NCI-H2107 treated with DMSO at 0.1 percent for 48 hours (cell line): ENCODE measurements around the gene CREB3L1.

ENCODE experiments used
- DNase-seq: peaks from one replicate; lab custom pipeline; 2025; ENCODE audit not compliant: unreplicated experiment; lab: John Stamatoyannopoulos, UW

The CREB3L1 gene

DNA sequence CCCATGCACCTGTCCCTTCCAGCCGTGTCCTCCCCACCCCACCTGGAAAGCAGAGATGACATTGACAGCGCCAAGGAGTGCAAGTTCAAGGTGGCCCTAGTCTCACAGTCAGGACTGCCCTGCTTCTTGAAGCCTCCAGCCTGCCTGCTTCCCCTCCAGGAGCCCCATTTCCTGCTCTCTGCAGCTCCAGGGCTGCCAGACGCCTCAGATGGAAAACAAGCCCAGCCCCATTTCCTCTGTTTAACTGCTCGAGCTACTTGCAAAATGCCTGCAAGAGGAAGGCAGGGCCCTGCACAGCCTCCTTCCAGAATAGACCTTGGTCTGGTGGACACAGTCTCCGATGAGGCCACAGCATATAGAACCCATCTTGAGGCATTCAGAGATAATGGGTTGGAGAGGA lies 64.8 kb downstream of the CREB3L1 start:
- DNase-seq: no peak

DNA sequence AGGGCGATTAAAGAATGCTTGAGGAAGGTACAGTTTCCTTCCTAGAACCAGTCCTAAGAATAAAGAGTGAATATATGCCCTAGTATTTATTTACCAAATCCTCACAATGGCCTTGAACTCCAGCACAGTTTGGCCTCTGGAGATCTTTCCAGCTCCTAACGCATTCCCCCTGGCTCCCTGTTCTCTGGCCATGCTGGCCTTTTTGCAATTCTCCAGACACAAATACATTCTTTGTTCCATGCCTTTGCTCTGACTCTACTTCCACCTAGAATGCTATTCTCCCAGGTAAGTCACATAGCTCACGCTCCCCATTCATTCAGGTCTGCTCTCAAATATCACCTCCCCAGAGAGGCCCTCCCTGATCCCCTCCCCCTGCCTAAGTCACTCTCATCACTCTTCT lies 66.1 kb downstream of the CREB3L1 start:
- no peak for DNase-seq

DNA sequence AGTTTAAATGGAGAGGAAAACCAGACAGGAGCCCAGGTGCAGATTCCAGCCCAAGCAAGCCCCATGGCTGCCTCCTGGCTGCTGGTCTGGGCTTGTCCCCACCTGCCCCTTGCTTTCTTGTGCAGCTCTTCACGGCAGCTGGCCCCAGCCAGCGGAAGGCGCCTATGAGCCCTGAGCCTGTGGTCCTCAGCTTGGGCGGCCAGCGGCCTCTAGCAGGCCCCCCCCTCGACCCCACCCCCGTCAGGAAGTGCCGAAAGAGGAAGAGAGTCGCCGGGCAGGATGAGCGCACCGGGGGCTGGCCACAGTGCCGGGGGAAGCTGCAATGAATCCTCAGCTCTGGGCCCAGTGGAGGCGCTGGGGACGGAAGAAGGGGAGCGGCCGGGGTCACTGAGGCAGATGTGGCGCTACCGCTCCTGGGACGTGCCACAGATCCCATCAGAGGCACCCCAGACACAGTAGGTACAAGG lies 67.7 kb downstream of the CREB3L1 start:
- peak; percentile 66 for DNase-seq

DNA sequence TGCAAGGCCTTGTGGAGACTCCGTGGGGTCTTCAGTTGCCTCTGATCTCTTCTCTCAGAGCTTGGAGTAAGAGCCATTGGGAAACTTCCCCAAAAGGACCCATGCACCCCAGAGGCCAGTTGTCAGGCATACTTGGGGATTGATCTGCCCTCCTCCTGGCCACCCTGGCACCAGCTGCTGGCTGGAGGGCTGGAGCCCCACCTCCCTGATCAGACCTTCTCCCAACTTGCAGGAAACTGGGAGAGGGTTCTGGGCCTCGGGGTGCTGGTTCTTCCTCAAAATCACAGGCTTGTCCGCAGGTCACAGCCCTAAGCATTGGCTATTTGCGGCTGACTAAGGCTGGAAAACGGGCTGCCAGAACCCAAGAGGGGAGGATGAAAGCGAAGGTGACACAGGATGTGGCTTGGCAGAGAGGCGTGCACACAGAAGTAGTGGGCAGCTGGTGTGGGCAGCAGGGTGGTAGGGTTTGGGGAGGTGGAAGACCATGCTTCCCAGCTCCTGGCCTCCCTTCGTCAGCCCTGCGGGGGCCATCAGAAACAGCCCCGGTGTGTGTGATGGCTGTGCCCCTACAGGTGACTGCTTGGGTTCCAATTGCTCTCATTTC lies 68.5 kb downstream of the CREB3L1 start:
- DNase-seq: no peak

DNA sequence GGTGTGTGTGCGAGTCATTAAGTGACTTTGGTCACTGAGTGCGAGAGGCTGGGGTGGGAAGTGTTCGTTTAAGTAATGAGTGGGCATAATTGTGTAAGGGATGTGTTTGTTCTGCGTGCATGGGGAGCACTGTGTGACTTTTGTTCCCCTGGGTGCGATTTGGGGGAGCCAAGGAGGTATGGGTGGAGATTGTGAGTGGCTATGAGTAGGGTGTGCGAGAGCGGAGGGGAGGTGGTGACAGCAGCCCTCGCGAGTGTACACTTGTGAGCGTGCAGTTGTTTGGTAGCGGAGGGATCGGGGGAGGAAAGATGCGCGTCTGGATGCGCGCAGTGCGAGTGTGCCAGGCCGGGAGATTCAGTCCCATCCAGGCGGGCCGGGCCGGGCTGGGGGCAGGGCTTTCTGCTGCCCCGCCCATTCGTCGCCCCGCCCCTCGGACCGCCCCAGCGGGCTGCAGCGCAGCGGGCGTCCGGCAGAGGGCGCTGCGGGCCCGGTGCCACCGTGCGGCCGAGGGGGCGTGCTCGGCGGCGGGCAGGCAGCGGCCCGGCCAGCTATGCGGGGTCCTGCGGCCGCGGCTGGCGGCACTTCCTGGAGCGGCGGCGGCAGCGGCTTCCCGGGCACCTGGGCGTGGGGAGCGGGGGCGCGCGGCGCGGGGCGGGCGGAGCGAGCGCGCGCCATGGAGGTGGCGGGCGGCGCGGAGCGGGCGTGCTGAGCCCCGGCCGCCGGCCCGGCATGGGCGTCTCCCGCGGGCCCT lies 69.6 kb downstream of the CREB3L1 start, which contains the start of gene DGKZ:
Gene DGKZ, plus strand, starts transcription at position 578 of the 751 bp plus-strand sequence. CDS start 197 bp downstream, outside the sequence.
- DNase-seq: no peak

DNA sequence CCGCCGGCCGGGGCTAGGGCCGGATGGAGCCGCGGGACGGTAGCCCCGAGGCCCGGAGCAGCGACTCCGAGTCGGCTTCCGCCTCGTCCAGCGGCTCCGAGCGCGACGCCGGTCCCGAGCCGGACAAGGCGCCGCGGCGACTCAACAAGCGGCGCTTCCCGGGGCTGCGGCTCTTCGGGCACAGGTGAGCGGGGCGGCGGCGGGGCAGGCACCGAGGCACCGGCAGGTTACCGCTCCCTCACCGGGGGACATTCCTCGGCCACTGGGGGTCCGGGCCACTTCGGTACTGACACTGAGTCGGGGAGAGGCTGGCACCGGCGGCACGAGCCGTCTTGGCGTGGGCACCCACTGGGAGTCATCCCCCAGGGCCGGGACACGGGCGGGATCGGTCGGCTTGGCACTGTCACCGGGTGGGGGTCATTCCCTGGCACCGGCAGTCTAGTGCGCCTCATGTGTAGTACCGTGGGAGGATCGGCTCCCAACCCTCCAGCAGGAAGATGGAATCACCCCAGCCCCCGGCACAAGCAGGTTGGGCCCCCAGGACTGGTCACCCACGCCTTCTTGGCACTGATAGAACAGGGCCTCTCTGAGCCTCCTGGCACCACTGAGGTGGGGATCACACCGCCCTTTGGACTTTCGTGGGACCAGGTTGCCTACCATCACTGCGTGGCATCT lies 70.3 kb downstream of the CREB3L1 start:
- no peak for DNase-seq

DNA sequence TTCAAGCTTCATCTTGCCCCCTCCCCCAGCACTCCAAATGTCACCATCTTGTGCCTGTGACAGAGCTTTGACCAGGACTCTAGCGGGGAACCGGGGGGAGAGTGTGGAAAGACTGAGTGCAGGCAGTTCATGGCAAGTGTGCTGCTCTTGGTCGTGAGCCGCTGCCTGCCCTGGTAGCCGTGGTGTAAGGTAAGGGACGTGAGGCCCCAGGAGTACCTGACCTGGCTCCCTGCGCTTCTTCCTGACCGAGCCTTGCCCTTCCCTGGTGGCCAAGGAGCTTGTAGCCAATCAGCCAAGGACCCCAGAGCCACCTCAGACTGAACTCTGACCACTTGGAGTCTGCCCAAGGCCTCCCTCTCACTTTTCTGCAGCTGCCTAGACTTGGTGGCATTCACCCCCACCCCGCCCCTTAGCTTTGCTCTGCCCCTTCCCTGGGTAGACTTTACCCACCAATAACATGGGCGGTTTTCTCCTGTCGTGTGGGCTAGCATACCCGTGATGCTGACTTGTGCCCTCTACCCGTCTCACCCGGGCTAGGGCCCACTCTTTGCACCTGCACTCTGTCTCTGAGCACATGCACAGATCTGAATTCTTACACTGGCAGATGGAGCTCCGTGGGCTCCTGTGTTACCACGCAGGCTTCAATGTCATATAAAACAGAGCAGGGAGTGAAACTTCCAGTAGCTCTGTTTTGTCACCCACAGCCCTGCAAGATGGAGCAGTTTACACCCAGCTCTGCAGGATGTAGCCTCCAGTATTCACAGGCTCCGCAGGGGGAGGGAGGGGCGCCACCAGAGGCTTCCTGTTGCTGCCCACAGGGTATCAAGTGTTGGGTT lies 71.3 kb downstream of the CREB3L1 start:
- DNase-seq: no peak

DNA sequence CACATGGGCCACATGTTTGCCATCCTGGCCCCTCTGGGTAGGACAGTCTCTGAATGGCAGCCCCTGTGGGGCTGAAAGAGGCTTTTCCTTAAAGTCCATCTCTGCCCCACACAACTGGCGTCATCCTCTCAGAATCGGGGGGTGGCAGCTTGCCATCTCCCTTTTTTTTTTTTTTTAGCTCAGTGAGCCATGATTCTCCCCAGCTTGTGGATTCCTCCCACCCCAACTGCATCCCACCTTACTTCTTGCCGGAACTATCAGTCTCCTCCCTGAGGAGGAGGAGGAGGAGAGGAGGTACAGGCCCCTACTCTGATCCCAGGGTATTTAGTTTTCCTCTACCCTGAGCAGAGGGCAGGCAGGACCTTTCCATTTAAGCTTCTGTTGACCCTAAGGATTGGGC lies 73.2 kb downstream of the CREB3L1 start:
- no peak for DNase-seq

DNA sequence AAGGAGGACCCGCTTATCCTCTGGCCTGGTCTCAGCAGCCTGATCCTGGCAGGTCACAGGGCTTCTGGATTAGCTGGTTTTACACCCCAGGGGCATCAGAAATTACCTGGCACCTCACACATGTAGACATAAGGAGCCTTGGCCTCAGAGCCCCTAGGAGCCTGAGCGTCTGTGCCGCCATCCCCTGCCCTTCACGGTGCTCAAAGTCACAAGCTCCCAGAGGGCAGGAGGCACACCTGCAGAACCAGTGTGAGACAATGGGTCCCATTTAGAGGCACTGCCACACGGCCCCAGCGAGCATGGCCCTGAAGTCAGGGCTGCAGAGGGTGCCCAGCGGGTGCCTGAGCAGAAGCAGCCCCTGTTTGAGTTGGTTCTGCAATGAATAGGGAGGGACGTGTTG lies 73.7 kb downstream of the CREB3L1 start:
- no peak for DNase-seq

DNA sequence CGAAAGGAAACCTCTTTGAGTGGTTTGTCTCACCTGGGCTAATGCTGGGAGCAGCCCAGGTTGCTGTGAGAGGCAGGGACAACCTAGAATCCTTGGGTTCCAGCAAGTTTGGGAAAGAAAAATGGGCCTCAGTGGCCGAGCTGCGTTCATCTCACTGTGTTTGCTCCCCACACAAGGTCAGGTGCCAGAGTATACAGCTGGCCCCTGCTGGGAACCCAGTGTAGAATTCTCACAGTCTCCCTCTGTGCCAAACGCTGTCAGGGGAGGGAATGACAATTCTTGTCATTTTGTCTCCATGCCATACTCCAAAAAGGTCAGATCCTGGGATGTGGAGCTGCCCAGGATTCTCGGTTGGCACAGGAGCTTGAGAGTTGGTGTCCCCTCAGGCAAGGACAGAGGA lies 74.1 kb downstream of the CREB3L1 start:
- DNase-seq: no peak

DNA sequence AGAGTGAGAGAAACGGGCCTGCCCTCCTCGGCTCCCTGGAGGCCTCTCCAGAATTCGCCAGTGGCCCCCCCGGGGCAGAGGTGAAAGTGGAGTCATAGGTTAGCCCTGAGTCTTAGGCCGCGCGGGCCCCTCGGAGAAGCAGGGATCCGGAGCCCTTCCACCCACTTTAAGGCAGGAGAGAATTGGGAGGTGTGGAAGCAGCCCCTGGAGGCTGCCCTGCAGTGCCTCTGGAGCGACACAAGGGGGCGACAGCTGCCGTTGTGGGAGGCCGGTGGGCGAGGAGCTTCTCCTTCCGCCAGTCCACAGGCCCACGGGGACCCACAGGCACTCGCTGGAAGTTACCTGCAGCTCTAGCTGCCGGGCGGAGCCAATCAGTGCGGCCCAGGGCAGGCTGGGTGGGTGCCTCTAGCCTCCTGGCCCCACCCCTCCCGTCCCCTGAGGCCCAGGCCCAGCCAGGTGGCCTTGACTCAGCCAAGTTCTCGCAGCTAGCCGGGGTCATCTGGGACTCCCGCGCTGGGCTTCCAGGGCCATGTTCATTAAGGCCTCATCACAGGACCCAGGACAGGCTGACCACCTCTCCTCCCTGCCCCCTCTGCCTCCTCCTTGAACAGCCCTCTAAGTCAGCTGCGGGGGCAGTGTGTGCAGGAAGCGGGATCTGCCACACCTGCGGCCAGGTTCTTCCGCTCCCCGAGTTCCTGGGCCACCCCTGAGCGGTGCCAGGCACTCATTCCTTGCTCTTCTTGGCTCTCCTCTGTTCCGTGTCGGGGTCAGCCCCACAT lies 74.8 kb downstream of the CREB3L1 start:
- no peak for DNase-seq

DNA sequence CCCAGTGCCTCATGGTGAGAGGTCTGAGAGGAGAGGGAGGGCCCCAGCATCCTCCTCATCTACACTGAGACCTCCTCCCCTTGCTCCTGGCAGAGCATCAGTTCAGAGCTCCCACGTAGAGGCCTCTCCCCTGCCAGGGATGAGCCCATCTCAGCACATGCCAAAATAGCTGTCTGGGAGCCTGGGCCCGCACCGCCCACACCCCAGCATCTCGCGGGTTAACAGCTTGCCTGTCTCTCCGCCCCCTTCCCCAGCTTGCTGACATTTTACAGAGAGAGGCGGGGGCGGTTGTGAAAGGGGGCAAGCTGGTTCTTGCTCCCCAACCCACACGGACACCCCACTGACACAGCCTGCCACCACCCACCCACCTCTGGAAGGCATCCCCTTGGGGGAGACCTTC lies 76.2 kb downstream of the CREB3L1 start:
- DNase-seq: no peak

DNA sequence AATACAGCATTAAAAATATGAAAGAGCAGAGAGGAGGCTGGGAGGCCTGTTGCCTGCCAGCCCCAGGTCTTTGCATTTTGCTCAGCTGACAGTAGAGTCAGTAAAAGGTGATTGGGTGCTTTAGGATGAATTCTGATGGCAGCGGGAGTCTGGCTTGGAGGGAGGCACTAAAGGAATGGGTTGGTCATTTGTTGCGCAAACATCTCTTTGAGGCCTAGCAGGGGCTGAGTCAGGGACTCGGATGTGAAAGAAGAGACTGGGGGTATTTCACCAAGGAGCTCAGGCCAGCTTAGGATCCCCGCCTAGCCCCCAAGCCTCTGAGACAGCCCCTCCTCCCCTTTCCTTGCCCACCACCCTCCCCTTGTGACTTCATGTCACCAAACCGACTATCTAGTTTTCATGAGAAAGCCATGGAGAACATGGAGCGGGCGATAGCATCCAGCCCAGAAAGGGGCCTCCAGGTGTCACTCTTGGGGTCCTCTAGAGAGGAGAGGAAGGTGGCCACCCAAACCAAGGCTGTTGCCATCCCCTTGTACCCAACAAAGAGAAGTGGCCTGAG lies 79.5 kb downstream of the CREB3L1 start:
- no peak for DNase-seq

DNA sequence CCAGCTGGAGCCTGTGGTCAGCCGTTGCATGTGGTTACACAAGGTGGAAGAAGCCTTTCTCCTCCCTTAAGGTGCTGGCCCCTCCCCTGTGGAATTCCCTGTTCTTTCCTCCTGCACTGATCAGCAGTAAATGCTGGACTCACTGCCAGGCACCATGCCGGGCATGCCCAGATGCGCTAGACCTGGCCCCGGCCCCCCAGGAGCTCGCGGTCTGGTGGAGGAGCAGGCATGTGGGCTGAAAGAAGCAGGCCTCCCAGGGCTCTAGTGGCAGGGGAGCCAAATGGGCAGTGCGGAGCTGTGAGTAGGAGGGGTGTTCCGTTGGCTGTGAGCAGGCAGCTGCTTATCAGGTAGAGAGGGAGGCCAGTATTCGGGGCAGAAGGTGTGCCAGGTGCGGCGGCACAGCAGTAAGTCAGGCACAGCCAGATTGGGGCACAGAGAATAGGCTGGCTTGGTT lies 80.0 kb downstream of the CREB3L1 start:
- peak; percentile 90 for DNase-seq

DNA sequence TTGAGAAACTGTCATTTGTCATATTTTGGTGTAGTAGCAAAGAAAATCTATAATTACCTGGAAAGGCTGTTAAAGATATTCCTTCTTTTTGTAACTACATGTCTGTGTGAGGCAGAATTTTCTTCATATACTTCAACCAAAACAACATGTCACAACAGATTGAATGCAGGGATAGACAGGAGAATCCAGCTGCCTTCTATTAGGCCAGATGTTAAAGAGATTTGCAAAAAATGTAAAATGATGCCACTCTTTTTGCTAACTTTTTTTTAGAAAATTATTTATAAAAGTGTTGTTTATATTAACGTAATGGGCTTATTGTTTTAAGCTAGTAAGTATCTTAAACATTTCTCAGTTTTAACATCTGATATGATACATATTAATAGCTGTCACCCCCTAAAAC lies 82.5 kb downstream of the CREB3L1 start:
- DNase-seq: no peak

DNA sequence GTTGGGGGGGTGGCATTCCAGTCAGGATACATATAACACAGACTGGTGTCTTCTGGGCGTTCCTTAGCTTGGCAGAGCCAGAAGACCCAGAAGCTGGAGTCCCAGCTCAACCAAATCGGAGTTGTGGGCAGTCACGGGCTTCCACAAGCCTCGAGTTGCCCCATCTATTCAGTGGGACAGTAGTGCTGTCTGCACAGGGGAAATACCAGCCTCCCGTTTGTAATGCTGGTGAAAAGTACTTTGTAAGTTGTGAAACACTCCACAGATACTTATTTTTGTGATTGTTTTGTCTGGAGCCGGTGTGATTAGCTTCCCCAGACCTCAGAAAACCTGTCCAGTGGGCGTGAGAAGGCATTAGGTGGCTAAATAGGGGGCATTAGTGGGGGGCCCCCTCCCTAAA lies 83.4 kb downstream of the CREB3L1 start:
- no peak for DNase-seq

DNA sequence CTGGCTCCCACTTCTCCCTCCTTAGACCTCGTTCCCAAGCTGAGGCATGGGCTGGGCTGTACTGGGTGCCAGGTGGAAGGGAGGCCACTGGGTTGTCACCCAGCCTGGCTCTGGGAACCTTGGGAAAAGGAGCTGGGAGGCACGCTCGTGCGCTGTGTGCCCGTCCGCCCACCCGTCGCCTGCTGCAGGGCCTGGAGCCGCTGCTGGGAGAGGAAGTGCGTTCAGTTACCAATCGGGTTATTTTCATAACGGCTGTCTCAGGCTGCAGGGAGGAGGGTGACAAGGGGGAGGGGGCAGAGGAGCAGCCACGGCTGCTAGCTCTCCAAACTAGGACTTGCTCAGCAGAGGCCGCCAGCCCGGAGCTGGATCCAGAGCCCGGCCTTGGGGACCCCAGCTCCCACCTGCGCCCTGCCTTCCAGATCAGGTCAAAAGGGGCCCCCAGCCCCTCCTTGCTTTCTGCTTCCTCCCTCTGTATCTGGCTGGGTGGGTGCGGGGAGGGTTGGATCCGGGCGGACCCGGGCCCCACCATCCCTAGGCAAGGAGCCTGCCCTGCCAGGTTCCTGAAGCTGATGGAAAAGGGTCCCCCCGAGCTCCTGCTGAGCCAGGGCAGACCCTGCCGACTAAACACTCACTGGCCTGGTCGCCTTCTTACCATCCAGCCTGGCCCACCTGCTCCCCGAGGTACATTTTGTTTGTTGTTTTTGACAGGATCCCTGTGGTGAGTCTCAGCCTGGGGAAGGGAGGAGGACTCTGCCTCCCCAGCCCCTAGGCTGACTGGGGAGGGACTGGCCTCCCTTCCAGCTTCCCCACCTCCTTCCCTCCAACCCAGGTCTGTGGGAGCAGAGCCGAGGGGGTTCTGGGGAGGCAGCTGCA lies 84.1 kb downstream of the CREB3L1 start:
- peak; percentile 84 for DNase-seq

DNA sequence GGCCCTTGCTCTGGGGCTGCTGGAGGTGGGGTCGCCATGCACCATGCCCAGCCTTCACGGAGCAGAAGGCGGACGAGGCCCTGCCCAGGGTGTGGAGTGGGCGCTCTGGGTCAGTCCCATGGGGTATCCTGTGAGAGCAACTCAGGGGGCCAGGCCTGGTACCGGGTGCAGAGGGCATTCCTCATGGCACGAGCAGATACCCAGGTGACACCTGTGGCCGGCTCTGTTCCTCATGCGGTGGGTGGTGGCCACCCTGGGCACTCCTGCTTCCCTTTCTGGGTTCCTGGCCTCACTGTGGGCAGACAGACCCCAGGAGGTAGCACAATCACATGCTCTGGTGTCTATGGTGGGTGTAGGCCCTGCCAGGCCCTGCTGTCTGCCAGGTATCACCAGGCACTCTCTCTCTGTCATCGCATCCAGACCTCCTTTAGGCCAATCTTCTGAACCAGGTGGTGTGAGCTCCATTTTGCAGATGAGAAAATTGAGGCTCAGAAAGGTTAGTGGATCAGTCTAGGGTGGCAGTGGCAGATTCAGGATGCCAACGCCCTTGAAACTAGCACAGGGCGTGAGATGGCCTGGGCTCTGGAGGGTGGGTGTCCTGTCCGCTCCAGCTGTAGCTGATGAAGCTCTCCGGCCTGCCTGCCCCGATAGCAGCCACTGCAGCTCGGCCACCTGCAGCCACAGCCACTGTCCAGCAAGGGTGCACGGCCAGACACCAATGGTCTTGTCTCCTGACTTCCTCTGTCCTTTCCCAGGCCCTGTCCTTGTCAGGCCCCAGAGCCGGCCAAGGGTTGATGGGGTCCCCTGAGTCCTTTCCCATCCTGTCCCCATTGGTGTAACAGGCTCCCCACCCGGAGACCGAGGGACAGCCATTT lies 84.9 kb downstream of the CREB3L1 start:
- DNase-seq: no peak
